GM23338 (cell line): ENCODE results near the gene SPRR2E.

Experiments used
- CREB1 ChIP-seq: fragments of 250-450 bp; sonication (Bioruptor Pico); IDR thresholded peaks from 2 replicates; pipeline ENCODE4 v1.5.0; 2020; ENCODE audit warnings: low read depth, mild to moderate bottlenecking, moderate library complexity
- EZH2 ChIP-seq: fragments of 200-600 bp; sonication (generic); IDR thresholded peaks from one replicate; pipeline ENCODE4 v1.8.0; 2017; ENCODE audit warnings: antibody characterized with exemption, mild to moderate bottlenecking, low read depth; ENCODE audit not compliant: unreplicated experiment
- EZH2phosphoT487 ChIP-seq: fragments of 200-600 bp; sonication (generic); IDR thresholded peaks from one replicate; pipeline ENCODE4 v1.8.1; 2018; ENCODE audit warnings: antibody characterized with exemption; ENCODE audit not compliant: unreplicated experiment
- JUNB ChIP-seq: IDR thresholded peaks from one replicate; pipeline ENCODE4 v1.6.1; 2016; ENCODE audit warnings: antibody characterized with exemption; ENCODE audit not compliant: unreplicated experiment
- NANOG ChIP-seq: IDR thresholded peaks from 2 replicates; pipeline ENCODE4 v1.6.1; 2016; ENCODE audit warnings: antibody characterized with exemption, borderline replicate concordance
- POLR2AphosphoS5 ChIP-seq: IDR thresholded peaks from 2 replicates; pipeline ENCODE4 v1.6.1; 2016; ENCODE audit warnings: antibody characterized with exemption, low read depth
- STAT1 ChIP-seq: IDR thresholded peaks from one replicate; pipeline ENCODE4 v1.6.1; 2016; ENCODE audit warnings: antibody characterized with exemption; ENCODE audit not compliant: unreplicated experiment
- ZNF114 ChIP-seq: fragments of 250-450 bp; sonication (Bioruptor Pico); IDR thresholded peaks from 2 replicates; pipeline ENCODE4 v1.5.0; 2020; ENCODE audit warnings: mild to moderate bottlenecking, moderate library complexity
- ZNF331 ChIP-seq: fragments of 250-450 bp; sonication (Bioruptor Pico); IDR thresholded peaks from 2 replicates; pipeline ENCODE4 v1.5.0; 2020; ENCODE audit warnings: low read depth, mild to moderate bottlenecking, moderate library complexity
- TF ChIP-seq, protein P1 (sequence below): IDR thresholded peaks from one replicate; pipeline ENCODE4 v1.6.1; 2018; ENCODE audit warnings: antibody characterized with exemption; ENCODE audit not compliant: unreplicated experiment
- TF ChIP-seq, protein P2 (sequence below), 2 experiments: fragments of 200-600 bp in 1 of 2; sonication (generic) in 1 of 2; conservative IDR thresholded peaks; 2 replicates each; pipeline versions ENCODE4 v1.5.1 to v1.6.1; 2016 to 2017; ENCODE audit warnings: antibody characterized with exemption in 2 of 2, low read depth in 2 of 2, mild to moderate bottlenecking in 2 of 2, moderate library complexity in 1 of 2
- TF ChIP-seq, protein P3 (sequence below): IDR thresholded peaks from 2 replicates; pipeline ENCODE4 v1.6.1; 2016; ENCODE audit warnings: antibody characterized with exemption

DNA sequence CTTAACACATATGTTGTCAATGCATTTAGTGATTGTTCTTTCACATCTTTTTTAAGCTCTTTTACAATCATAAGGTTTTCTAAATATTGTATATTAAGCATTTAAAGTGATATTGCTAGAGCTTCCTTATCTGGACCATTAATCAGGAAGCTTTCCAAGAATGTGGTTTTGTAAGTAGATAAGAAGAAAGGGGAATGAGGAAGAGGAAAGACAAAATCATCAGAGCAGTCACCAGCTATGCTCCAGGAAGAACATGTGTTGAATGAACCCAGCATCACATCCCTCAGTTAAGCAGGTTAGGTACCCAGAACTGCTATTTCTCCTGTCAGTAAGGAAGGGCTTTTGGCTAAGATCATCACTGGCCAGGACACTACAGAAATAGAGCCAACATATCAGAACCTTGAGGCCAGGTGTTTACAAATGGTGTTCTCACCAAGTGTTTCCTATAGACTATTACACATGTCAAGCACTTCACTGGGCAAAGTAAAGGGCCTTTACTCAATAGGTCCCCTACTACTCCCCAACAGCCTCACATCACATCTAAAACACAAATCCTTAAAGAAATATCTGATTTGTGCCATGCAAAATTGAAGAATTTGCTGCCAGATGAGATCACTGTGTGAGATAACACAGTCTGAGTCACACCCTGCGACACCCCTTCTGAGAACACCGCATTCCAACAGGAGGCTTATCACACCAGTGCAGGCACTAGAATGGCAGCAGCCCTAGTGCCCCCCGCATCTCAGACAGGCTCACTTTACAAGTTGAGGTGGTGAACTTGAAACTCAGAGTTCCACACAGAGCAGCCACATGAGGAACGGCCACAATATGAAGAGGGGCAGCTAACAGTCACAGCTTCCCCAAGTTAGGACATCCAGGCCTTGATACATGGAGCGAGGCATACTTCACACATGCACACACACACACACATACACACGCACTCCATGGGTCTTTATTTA, 35.2 kb downstream of the SPRR2E start:
- TF ChIP-seq CREB1 (CRISPR knock-in tag) = no peak
- TF ChIP-seq, protein P1, sequence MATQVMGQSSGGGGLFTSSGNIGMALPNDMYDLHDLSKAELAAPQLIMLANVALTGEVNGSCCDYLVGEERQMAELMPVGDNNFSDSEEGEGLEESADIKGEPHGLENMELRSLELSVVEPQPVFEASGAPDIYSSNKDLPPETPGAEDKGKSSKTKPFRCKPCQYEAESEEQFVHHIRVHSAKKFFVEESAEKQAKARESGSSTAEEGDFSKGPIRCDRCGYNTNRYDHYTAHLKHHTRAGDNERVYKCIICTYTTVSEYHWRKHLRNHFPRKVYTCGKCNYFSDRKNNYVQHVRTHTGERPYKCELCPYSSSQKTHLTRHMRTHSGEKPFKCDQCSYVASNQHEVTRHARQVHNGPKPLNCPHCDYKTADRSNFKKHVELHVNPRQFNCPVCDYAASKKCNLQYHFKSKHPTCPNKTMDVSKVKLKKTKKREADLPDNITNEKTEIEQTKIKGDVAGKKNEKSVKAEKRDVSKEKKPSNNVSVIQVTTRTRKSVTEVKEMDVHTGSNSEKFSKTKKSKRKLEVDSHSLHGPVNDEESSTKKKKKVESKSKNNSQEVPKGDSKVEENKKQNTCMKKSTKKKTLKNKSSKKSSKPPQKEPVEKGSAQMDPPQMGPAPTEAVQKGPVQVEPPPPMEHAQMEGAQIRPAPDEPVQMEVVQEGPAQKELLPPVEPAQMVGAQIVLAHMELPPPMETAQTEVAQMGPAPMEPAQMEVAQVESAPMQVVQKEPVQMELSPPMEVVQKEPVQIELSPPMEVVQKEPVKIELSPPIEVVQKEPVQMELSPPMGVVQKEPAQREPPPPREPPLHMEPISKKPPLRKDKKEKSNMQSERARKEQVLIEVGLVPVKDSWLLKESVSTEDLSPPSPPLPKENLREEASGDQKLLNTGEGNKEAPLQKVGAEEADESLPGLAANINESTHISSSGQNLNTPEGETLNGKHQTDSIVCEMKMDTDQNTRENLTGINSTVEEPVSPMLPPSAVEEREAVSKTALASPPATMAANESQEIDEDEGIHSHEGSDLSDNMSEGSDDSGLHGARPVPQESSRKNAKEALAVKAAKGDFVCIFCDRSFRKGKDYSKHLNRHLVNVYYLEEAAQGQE = no peak
- TF ChIP-seq, protein P2, sequence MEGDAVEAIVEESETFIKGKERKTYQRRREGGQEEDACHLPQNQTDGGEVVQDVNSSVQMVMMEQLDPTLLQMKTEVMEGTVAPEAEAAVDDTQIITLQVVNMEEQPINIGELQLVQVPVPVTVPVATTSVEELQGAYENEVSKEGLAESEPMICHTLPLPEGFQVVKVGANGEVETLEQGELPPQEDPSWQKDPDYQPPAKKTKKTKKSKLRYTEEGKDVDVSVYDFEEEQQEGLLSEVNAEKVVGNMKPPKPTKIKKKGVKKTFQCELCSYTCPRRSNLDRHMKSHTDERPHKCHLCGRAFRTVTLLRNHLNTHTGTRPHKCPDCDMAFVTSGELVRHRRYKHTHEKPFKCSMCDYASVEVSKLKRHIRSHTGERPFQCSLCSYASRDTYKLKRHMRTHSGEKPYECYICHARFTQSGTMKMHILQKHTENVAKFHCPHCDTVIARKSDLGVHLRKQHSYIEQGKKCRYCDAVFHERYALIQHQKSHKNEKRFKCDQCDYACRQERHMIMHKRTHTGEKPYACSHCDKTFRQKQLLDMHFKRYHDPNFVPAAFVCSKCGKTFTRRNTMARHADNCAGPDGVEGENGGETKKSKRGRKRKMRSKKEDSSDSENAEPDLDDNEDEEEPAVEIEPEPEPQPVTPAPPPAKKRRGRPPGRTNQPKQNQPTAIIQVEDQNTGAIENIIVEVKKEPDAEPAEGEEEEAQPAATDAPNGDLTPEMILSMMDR (conservative IDR thresholded peaks at IDR 0.05; ENCODE audit: low read depth in 2 of 2) = no peak
- TF ChIP-seq EZH2 = no peak
- TF ChIP-seq JUNB = no peak
- TF ChIP-seq EZH2phosphoT487 = no peak
- TF ChIP-seq POLR2AphosphoS5 = no peak
- no peak for TF ChIP-seq STAT1
- TF ChIP-seq, protein P3, sequence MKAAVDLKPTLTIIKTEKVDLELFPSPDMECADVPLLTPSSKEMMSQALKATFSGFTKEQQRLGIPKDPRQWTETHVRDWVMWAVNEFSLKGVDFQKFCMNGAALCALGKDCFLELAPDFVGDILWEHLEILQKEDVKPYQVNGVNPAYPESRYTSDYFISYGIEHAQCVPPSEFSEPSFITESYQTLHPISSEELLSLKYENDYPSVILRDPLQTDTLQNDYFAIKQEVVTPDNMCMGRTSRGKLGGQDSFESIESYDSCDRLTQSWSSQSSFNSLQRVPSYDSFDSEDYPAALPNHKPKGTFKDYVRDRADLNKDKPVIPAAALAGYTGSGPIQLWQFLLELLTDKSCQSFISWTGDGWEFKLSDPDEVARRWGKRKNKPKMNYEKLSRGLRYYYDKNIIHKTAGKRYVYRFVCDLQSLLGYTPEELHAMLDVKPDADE = no peak
- TF ChIP-seq ZNF114 (CRISPR knock-in tag) = no peak
- TF ChIP-seq ZNF331 (CRISPR knock-in tag) = no peak
- TF ChIP-seq NANOG = no peak
